Right lobe of liver (tissue), 4 donors: ENCODE results near the gene BMP5.

Experiments used
- CTCF ChIP-seq, 4 donors: fragments of 200-600 bp in 3 of 4; fragments of 450-650 bp in 1 of 4; IDR thresholded peaks; one replicate each; pipeline versions ENCODE4 v1.5.1 to v1.8.0; 2016 to 2022; ENCODE audit warnings: antibody characterized with exemption in 4 of 4, mild to moderate bottlenecking in 2 of 4
- POLR2A ChIP-seq: fragments of 450-650 bp; IDR thresholded peaks from one replicate; pipeline ENCODE4 v1.6.1; 2017; ENCODE audit warnings: antibody characterized with exemption, mild to moderate bottlenecking
- donor health status: DM: no; HTN: no; CAD: no.
- donor health status: DM: no; HTN: no; CAD: no.
- donor health status: DM: no; HTN: yes; CAD: no.

GRCh38 chr6:55835220-55835619 lies 40.2 kb downstream of the BMP5 start:
- no peak for TF ChIP-seq CTCF (IDR thresholded peaks at IDR 0.05)
- no peak for TF ChIP-seq POLR2A
